ENCODE results near the gene HSPA5. TPM values are rescaled to one million over a fixed set of nuclear protein-coding genes. Genes with fewer than 3 reads are reported as not detected.

HSPA5 gene
- total and polyA plus RNA-seq, 2 of the 4 experiments (the other 2 are of a cell fraction) = 118 to 419 TPM

DNA sequence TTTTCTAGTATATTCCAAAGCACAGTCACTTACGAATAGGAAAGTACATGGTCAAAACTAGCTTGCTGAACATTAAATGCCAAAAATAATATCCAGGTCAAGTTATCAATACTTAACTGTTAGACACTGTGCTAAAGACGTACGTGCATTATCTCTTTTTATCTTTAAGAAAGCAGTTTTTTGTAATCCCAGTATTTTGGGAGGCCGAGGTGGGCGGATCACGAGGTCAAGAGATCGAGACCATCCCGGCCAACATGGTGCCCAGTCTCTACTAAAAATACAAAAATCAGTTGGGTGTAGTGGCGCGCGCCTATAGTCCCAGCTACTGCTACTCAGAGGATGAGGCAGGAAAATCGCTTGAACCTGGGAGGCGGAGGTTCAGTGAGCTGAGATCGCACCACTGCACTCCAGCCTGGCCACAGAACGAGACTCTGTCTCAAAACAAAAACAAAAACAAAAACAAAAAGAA, 2.7 kb upstream of the HSPA5 start:
- no peak overlapping the region for H3K4me2 ChIP-seq (ENCODE audit: low read depth, low read length)
- H3K9ac ChIP-seq (ENCODE audit: low read depth, low read length) = no peak overlapping the region
- CTCF ChIA-PET = no interaction called here

More for the DNA sequence above, 2.7 kb upstream of the HSPA5 start:
- Histone ChIP-seq H3K4ac (ENCODE audit: low read depth, low read length) (peak overlapping the region; percentile 95), H3K56ac (ENCODE audit: extremely low read depth, insufficient read depth, low read length) (no peak overlapping the region; the same call in 1 of the 2 replicates), H2BK20ac (ENCODE audit: low read depth, low read length) (peak overlapping the region; percentile 91), H4K20me1 (ENCODE audit: insufficient read depth, low read length) (peaks cover 22% of the 10 kb centered on the region), H4K8ac (ENCODE audit: low read depth in 2 of 2, low read length in 2 of 2) (peak overlapping the region in 1 of 2 experiments; percentile 83; a peak in 3 of 4 replicates), H3K36me3 (ENCODE audit: control insufficient read depth, insufficient read depth, low read length) (peaks cover 7% of the 10 kb centered on the region), H2BK5ac (ENCODE audit: low read depth, low read length, poor library complexity, severe bottlenecking) (peak overlapping the region; percentile 85), H3K18ac (ENCODE audit: low read depth, low read length) (peak overlapping the region; percentile 11; the same call in 1 of the 2 replicates), H3K14ac (replicated peaks; ENCODE audit: low read depth, low read length) (peak overlapping the region; percentile 85), H2BK120ac (ENCODE audit: low read depth, low read length) (peak overlapping the region; percentile 88), H4K91ac (ENCODE audit: insufficient read depth, low read depth, low read length) (peak overlapping the region; percentile 80), H4K5ac (ENCODE audit: low read depth, low read length) (no peak overlapping the region), H3K23ac (ENCODE audit: low read depth, low read length) (peak overlapping the region; percentile 34; the same call in 1 of the 2 replicates), H3K9me1 (ENCODE audit: insufficient read depth, low read length) (no peaks in the 10 kb centered on the region; the same call in 1 of the 2 replicates), H3K4me3 (ENCODE audit: insufficient read depth, low read depth, low read length) (no peak overlapping the region), H3K27me3 (ENCODE audit: control insufficient read depth, insufficient read depth, low read length) (no peaks in the 10 kb centered on the region), H2AK9ac (replicated peaks; ENCODE audit: low read depth, low read length, poor library complexity) (no peak overlapping the region), H2AFZ (replicated peaks; ENCODE audit: low read length, poor library complexity) (no peak overlapping the region), H3K79me1 (ENCODE audit: low read depth in 1 of 2, low read length in 2 of 2) (peaks cover 4 to 20% of the 10 kb centered on the region in 2 experiments; a peak in 3 of 4 replicates), H3K27ac (ENCODE audit: insufficient read depth, low read length) (peak overlapping the region; percentile 82), H3K9me3 (ENCODE audit: control insufficient read depth, insufficient read depth, low read length) (no peaks in the 10 kb centered on the region), H2AK5ac (ENCODE audit: low read depth, low read length) (peak overlapping the region; percentile 94), H3K4me1 (ENCODE audit: control insufficient read depth, insufficient read depth, low read length) (peaks cover 3% of the 10 kb centered on the region; the same call in 1 of the 2 replicates), H2BK15ac (ENCODE audit: low read depth, low read length) (peak overlapping the region; percentile 79; the same call in 1 of the 3 replicates)
- ATAC-seq (ENCODE audit: low read depth) (no peak), DNase-seq (no peak)
- dilution Hi-C loops (cut with HindIII; ENCODE audit: low sequenced_read_pairs, unreplicated experiment) (no loop called here), intact Hi-C loops (cut with micrococcal nuclease) (no loop called here), in situ Hi-C loops (cut with MboI; ENCODE audit: low sequenced_read_pairs) (no loop called here)
- TF ChIP-seq RFX5 (IDR thresholded peaks at IDR 0.05; ENCODE audit: low read depth, low read length) (no peak), RAD21 (IDR thresholded peaks at IDR 0.05; ENCODE audit: low read length) (no peak), CEBPB (IDR thresholded peaks at IDR 0.05; ENCODE audit: low read depth, low read length) (no peak), CHD1 (IDR thresholded peaks at IDR 0.05; ENCODE audit: low read depth, low read length) (no peak), MXI1 (IDR thresholded peaks at IDR 0.05; ENCODE audit: borderline replicate concordance, low read depth, low read length) (no peak), MAFK (IDR thresholded peaks at IDR 0.05; ENCODE audit: low read depth, low read length) (no peak), SMC3 (IDR thresholded peaks at IDR 0.05; ENCODE audit: low read depth, low read length) (no peak), RCOR1 (IDR thresholded peaks at IDR 0.05; ENCODE audit: insufficient replicate concordance, low read length) (no peak), NFE2L2 (IDR thresholded peaks at IDR 0.05; ENCODE audit: low read depth, low read length) (no peak), MAZ (IDR thresholded peaks at IDR 0.05; ENCODE audit: borderline replicate concordance, low read depth, low read length) (no peak), BHLHE40 (IDR thresholded peaks at IDR 0.05; ENCODE audit: low read depth, low read length) (no peak), FOS (IDR thresholded peaks at IDR 0.05; ENCODE audit: low read depth, low read length) (no peak), POLR2A (IDR thresholded peaks at IDR 0.05; ENCODE audit: low read depth, low read length) (no peak)
- TF ChIP-seq, protein P1, sequence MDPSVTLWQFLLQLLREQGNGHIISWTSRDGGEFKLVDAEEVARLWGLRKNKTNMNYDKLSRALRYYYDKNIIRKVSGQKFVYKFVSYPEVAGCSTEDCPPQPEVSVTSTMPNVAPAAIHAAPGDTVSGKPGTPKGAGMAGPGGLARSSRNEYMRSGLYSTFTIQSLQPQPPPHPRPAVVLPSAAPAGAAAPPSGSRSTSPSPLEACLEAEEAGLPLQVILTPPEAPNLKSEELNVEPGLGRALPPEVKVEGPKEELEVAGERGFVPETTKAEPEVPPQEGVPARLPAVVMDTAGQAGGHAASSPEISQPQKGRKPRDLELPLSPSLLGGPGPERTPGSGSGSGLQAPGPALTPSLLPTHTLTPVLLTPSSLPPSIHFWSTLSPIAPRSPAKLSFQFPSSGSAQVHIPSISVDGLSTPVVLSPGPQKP (IDR thresholded peaks at IDR 0.05; ENCODE audit: borderline replicate concordance, low read depth, low read length) = no peak
- TF ChIP-seq, protein P2, sequence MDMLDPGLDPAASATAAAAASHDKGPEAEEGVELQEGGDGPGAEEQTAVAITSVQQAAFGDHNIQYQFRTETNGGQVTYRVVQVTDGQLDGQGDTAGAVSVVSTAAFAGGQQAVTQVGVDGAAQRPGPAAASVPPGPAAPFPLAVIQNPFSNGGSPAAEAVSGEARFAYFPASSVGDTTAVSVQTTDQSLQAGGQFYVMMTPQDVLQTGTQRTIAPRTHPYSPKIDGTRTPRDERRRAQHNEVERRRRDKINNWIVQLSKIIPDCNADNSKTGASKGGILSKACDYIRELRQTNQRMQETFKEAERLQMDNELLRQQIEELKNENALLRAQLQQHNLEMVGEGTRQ (IDR thresholded peaks at IDR 0.05; ENCODE audit: low read depth, low read length) = no peak
- TF ChIP-seq, protein P3, sequence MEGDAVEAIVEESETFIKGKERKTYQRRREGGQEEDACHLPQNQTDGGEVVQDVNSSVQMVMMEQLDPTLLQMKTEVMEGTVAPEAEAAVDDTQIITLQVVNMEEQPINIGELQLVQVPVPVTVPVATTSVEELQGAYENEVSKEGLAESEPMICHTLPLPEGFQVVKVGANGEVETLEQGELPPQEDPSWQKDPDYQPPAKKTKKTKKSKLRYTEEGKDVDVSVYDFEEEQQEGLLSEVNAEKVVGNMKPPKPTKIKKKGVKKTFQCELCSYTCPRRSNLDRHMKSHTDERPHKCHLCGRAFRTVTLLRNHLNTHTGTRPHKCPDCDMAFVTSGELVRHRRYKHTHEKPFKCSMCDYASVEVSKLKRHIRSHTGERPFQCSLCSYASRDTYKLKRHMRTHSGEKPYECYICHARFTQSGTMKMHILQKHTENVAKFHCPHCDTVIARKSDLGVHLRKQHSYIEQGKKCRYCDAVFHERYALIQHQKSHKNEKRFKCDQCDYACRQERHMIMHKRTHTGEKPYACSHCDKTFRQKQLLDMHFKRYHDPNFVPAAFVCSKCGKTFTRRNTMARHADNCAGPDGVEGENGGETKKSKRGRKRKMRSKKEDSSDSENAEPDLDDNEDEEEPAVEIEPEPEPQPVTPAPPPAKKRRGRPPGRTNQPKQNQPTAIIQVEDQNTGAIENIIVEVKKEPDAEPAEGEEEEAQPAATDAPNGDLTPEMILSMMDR (conservative IDR thresholded peaks at IDR 0.05; ENCODE audit: low read depth, low read length) = no peak
- no CpG with 5 or more reads among the region's 15 CpGs for WGBS, 2 experiments (ENCODE audit: extremely low coverage in 2 of 2, insufficient read length in 1 of 2)
- no TSS peak for BruUV-seq (replicated peaks)
- POLR2A ChIA-PET (ENCODE audit: unreplicated experiment) = no interaction called here
